ENCODE measurements around the gene RALA. TPM values are rescaled to one million over a fixed set of nuclear protein-coding genes. Genes with fewer than 3 reads are reported as not detected.

RALA gene
- total RNA-seq, 1 experiment from 2014 or later = 18.3 TPM

Other genes starting within 250 kb of the RALA start
- 30.8 and 32.6 TPM in 2 replicates for gene YAE1, start 57.2 kb upstream of the RALA start, total RNA-seq (2014; rRNA removed)

All from LHCN-M2 (cell line).